Cardiac septum (tissue), 1 donor: Measurements from ENCODE around the gene CYSLTR2. TPM values are rescaled to one million over a fixed set of nuclear protein-coding genes. Genes with fewer than 3 reads are reported as not detected.

Experiments used
- DNase-seq: peaks from one replicate; pipeline ENCODE4 v3.0.0-alpha.2; 2020; ENCODE audit warnings: low spot score
- intact Hi-C: fragments of 100-400 bp; cut with DNase I; formaldehyde crosslinking; loops from one replicate; pipeline ENCODE4 v1.14.0; 2022
- long read RNA-seq: library from polyadenylated mRNA; unstranded; transcript quantifications from one replicate; pipeline ENCODE4 v2.0.0, GENCODE V29; 2021
- total RNA-seq: library from RNA; stranded (reverse); fragmentation: NEBNext Ultra II Directional; extraction: Animal tissue kit (Norgen Biotek cat#: 25700); gene quantifications from one replicate; pipeline ENCODE4 v1.2.1, GENCODE V29; 2021
- donor health status: DM: no; HTN: no; CAD: no.

Gene CYSLTR2, protein sequence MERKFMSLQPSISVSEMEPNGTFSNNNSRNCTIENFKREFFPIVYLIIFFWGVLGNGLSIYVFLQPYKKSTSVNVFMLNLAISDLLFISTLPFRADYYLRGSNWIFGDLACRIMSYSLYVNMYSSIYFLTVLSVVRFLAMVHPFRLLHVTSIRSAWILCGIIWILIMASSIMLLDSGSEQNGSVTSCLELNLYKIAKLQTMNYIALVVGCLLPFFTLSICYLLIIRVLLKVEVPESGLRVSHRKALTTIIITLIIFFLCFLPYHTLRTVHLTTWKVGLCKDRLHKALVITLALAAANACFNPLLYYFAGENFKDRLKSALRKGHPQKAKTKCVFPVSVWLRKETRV
- total RNA-seq: 3.4 TPM
- long read RNA-seq: 0 reads

DNA sequence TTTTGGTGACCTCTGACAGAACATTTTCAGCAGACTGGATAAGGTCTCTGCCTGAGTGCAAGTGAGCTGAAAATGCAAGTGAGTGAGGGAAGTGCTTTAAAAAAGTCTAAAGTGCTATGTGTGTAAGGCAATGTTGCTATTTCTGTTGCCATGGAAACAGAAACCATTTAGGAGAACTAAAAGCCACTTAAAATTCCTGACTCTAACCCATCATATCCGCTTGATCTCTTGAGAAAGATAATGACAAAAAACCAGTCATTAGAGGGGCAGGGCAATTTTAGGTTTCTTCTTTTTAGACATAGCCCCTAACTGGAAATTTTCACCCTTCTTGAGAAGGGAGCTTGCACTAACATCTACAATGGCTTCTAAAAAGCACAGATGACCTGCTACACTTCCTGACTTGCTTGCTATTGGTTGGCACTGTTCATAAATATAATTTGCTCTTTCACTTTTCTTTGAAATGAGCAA is at the start of gene CYSLTR2:
Gene CYSLTR2 (plus strand): TSS at position 458 of the 468 bp plus-strand sequence. CDS start 52,889 bp downstream, outside the sequence.
- intact Hi-C loops: no loop called here
- no peak for DNase-seq

DNA sequence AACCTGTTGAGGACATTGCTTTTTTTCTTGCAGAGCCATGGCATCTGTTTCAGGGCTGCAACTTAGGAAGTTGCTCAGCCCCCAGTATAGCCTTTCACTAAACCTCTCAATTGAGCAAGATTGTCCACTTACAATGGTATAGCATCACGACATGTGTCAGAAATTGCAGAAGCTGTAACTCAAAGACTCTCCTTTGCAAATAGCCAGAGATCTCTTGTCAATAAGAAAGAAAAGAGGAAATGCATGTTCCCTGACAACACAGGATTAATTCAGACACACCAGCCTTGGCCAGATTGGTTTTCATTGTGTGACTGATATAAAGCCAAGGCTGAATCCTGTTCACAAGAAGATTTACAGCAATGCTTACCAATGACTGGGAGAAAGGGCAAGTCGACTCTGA is 38.7 kb upstream of the CYSLTR2 start:
- no peak for DNase-seq
- intact Hi-C loops: no loop called here

DNA sequence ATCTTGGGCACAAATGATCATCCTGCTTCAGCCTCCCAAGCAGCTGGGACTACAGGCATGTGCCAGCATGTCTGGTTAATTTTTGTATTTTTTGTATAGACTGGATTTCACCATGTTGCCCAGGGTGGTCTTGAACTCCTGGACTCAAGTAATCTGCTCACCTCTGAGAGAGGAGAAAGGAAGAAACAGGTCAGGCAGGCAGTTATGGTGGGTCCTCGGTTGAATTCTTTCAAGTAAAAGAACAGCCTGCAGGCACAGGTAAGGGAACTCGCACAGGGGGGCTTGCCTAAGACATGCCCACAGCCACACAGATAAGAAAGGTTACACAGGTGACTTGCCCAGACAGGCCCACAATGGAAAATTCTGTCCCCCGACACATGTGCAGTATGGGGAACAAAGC is 34.8 kb upstream of the CYSLTR2 start:
- intact Hi-C loops: no loop called here
- no peak for DNase-seq

DNA sequence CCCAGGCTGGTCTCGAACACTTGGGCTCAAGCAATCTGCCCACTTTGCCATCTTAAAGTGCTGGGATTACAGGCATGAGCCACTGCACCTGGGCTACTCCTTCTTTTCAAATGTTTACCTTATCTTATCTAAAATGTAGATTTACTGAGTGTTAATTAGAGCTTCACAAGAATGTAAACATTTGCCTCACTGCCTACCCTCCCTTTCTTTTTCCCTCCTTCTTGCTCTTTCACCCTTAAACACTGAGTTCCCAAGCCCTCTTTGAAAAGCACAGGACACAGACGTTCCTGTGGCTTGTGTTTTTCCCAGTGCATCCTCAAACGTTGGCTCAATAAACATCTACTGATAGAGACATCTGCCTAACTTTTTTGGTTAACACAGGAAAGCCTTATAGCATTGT is 32.7 kb upstream of the CYSLTR2 start:
- intact Hi-C loops: loop anchor here (10.0 kb wide), 1 partner anchor 124 kb away; no protein-coding TSS in a partner anchor
- DNase-seq: no peak

DNA sequence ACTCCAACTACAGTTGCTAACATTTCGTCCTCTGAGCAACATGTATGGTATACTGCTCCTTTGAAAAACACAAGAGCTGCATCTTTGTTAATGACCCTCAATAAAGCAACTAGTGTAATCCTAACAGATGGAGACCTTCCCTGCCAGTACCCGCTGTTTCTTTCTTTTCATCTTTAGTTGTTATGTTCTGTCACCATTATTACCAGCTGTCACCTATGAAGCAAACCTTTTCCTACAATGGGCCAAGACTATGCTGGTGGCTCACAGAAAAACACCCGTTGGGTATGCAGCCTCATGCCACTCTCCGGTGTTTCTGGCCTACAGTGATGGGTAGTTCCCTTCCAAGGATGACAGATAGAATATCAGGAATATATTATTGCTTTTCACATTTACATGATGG is 29.7 kb upstream of the CYSLTR2 start:
- intact Hi-C loops: loop anchor here (10.0 kb wide), 1 partner anchor 121 kb away; no protein-coding TSS in a partner anchor

DNA sequence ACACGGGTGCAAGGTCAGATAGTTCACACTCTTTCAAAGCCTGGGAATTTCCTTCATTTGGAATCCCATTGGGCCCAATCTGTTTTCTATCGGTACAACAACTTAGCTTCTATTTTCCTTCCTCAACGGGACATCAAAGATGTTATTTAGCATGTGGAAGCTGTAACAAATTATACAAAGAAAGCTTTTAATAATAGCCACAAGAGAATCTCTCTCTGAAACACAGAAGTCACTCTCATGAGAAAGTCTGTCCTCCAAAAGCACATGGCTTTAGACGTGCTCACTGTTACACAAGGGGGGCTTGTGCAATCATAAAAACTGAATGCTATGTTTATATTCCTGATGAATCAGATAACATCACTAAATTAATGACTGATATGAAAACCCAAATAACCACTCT is 28.9 kb upstream of the CYSLTR2 start:
- intact Hi-C loops: loop anchor here (10.0 kb wide), 1 partner anchor 120 kb away; no protein-coding TSS in a partner anchor
- no peak for DNase-seq

More for the DNA sequence above, 29.7 kb upstream of the CYSLTR2 start:
- no peak for DNase-seq

DNA sequence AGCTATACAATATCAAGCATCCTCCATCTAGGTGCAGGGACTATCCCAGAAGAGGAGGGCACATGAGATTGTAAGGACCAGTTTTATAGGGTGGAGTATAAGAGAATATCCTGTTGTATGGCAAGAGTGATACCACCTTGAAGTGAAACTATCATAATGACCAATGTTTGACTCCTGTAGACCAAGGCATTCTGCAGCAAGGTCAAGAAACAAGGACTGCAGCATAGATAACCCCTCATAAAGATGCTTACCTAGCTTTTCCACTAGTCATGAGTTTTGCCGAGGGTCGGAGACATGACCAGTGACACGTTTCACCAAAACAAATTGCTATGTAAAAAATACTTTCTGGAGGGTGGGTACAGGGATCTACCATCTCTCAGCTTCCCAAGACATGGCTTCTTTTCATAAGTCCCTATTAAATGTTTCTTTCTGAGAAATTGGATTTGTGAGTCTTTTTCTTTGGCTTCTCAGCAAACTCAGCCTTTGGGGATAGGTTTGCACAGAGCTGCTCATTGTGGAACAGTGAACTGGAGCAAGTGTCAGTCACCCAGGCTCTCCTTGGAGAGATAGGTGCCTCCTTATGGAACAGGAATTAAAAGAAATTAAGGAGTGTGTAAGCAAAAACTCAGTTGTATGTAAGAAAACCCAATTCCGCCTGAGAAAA is 28.2 kb upstream of the CYSLTR2 start:
- no peak for DNase-seq
- intact Hi-C loops: loop anchor here (10.0 kb wide), 1 partner anchor 119 kb away; no protein-coding TSS in a partner anchor

DNA sequence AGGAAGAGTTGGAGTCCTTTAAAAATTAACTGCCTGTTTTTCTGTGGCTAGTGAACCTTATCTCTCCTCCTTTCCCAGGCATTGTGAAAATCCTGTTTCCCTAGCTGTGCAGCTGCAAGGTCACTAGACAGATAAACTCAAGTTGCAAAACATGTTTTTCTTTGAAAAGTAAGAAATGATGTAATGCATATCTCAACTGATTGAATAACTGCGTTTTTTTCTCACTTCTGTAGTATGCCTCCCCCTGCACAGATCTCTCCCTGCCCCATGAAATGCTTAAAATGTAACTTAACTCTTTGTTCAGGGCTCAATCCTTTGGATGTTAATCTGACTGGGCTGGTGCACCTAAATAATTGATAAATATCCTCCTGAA is 27.7 kb upstream of the CYSLTR2 start:
- no peak for DNase-seq
- intact Hi-C loops: loop anchor here (10.0 kb wide), 1 partner anchor 119 kb away; no protein-coding TSS in a partner anchor

DNA sequence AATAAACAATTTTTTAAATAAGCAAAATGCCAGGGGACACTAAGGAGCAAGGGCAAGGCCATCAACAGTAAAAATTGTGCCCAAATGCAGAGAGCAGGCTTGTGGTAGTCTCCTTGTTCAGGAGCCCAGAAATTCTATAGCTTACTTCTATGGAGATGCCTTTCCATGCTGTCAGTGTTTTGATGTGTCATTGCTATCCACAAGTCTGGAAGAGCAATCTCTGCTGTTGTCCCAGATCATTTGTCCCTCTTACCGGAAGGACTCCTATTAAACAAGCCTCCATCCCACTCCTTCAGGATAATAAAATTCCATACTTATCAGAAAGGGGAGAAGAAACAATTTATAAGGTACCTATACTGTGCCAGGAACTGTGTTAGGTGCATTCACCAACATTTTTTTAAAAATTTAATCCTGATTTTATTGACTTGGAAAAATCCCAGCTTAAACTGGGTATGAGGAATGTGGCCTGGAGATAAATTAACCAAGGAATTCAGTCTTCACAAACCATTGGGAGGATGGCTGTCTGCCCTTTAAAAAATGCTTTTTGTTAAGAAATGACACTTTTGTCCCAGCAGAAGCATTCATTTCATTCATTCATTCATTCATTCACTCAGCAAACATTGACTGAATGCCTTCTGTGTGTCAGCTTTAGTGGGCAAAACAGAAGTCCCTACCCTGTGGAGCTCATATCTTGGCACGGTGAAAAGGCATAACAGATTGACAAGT is 26.8 kb upstream of the CYSLTR2 start:
- intact Hi-C loops: loop anchor here (10.0 kb wide), 1 partner anchor 118 kb away; no protein-coding TSS in a partner anchor
- DNase-seq: no peak

DNA sequence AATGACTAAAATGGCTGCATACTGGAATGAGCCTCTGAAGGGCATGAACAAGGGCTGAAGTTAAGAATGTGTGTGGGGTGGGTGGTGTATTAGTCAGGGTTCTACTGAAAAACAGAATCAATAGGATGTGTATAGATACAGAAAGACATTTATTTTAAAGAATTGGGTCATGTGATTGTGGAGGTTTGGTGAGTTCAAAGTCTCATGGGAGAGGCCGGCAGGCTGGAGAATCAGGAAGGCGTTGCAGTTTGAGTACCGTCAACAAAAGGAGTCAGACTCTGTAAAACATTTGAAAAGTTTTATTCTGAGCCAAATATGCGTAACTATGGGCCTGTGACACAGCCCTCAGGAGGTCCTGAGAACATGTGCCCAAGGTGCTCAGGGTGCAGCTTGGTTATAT is 24.5 kb upstream of the CYSLTR2 start:
- intact Hi-C loops: loop anchor here (10.0 kb wide), 1 partner anchor 116 kb away; no protein-coding TSS in a partner anchor
- DNase-seq: no peak

DNA sequence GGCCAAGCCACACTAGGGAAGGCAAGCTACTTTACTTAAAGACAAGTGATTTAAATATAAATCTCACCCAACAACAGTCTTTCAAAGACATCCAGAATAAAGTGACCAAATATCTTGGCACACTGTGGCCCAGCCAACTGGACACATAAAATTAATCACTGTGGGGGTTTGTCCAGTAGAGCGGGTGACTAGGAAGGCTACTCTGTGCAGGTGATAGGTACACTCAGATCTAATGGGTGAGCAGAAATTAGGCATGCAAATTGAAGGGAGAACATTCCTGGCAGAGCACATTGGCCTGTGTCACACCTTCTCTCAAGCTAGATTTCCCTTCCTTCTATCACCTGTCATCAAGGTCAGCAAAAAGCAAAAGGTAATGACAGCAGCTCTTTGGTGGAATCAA is 23.4 kb upstream of the CYSLTR2 start:
- intact Hi-C loops: no loop called here
- no peak for DNase-seq

DNA sequence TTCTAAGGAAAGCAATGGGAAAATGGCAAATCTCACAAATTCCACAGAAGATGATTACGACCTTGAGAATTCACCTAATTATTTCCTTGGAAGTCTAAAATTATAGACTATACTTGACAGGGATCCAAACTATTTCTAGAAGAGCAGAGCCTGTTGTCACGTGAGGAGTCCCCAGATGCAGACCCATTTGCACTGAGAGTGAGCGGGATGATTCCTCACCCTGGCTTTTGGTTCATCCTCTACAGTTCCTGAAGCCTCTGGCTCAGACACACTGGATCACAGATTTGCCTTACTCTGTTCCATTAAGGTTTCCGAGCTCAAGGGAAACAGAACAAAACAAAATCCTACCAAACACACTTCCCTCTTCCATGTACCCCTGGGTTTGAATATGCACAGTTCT is 23.0 kb upstream of the CYSLTR2 start:
- DNase-seq: no peak
- intact Hi-C loops: no loop called here

DNA sequence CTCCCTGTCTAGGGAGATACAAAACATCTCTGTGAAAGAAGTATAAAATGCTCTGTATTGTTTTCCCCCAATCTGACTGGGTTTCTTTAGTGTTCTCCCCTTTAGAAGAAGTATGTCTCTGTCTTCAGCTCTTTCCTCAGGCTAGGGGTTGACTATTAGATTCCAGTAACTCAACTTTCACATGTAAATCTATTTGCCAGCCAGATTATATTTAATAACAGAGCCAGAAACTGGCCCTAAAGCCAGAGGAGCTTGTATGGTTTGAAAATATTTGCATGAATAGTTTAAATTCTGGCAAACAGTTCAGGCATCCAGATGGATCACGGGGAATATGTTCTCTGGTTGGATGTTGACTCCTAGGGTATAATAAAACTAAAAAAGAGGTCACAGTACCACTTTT is 22.3 kb upstream of the CYSLTR2 start:
- DNase-seq: no peak
- intact Hi-C loops: no loop called here

DNA sequence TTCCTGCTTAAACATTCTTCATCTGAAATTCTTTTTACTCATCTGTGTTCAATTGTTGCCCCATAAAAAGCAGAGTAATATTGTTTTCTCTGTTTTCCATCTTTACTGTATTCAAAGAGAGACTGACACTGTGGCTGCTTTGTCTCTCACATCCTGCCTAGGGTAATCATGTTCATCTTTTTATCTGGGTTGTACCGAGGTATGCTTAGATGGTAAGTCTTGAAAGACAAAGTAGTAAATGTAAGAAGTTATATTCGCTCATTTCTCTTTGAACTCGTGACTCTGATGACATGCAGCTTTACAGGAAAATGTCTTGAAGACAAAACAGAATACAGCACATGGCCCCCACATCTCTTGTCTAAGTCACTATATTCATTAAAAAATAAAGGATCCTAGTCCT is 20.0 kb upstream of the CYSLTR2 start:
- intact Hi-C loops: no loop called here
- DNase-seq: no peak

DNA sequence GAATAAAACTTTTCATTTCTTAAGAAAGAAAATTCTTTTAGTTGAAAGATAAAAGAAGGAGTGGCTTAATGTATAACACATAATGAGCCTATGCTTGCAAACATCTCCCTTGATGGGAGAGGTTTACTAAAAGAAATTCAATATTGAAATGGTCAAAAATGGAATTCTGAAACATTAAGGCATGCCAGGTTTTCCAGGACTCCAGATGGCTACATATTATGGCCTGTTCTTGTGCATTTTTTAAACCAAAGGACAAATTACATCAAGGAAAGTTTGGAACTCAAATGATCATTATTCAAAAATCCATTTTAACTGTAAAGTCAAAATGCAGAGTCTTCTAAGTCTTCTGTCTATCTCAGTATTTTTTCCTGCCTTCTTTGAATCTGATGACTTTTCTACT is 19.1 kb upstream of the CYSLTR2 start:
- no peak for DNase-seq

DNA sequence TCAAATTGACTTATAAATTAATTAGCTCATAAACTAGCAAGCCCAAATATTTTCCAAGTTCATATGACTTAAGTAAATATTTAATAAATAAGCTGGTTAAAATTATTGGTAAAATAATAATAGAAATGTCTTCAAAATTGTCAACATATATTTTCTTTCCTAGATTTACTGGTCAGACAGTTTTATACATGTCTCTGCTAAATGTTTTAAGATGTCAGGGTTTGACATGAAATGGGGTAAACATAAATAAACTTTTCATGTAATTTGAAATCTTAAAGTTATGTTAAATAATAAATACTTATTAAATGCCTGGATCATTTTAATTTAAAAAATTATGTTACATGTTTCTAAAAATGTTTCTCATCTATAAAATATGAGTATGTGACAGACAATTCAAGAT is 18.3 kb upstream of the CYSLTR2 start:
- DNase-seq: no peak
- intact Hi-C loops: no loop called here

More for the DNA sequence above, 19.1 kb upstream of the CYSLTR2 start:
- intact Hi-C loops: no loop called here

DNA sequence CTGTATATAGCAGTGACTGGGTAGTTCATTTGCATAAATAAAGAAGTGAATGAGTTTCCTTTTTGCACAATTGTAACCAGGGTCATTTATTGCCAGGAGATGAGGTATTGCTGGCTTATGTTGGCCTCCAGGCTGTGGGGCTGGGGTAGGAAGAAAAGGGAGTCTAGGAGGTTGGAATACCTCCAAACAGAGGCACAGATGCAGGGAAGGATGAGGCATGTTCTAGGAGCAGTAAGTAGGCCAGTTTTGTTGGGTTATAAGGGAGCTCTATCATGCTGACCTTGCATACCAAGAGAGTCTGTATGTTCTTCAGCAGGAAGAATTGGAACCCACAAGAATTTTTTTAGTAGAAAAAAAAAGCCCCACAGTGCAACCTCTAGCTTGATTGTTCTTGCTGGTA is 17.2 kb upstream of the CYSLTR2 start:
- no peak for DNase-seq
- intact Hi-C loops: no loop called here

DNA sequence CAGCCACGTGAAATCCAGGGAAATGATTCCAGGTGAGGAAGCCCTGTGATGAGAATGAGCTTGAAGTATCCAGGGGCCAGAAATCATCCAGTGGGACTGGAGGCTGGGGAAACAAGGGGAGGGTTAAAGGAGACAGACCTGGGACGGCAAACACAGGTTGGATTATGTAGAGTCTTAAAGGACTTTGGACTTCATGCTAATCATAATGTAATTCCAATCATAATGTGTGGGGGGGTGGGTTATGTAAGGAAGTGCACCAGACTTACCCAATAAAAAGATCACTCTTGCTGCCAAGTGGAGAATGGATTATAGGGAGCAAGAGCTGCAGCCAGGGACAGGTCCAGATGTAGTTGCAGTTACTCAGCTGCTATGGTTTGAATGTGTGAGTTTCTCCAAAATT is 16.1 kb upstream of the CYSLTR2 start:
- DNase-seq: no peak
- intact Hi-C loops: no loop called here

DNA sequence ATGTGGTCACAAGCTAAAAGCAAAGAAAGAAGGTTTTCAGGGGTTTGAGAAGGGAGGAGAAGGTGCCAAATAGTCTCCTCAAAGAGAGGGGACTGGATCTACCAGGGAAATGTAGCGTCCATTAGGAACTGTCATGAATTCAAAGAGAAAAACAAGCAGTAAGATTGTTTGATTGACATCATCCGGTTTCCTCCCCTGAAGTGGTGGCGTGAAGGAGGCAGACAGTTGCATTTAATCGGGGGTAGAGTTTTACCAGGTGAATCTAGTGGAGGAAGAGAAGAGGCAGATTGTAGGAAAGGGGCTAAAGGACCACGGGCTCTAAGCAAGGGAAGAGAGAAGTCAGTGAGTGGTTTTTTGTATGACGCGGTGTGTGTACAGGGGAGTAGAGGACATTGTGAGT is 13.0 kb upstream of the CYSLTR2 start:
- intact Hi-C loops: no loop called here
- DNase-seq: no peak

DNA sequence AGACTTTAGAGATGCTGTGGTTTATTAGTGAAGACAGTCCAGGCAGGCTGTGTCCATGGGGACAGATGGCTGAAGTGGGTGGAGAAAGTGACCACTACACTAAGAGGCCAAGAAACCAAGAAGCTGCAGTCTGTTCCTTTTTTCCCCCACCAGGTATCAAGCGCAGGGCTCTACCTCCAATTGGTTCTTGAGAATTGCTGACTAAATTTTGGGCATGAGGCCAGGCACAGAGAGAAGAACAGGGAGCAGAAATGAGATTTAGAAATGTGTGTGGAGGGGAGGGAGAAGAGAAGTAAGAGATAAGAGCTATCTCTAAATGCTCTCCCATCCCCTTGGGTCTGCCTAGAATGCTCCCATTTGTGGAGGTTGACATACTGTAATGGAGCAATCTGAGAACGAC is 12.3 kb upstream of the CYSLTR2 start:
- no peak for DNase-seq
- intact Hi-C loops: no loop called here
